PC-9 (cell line): ENCODE results near the gene BCAR3. TPM values are rescaled to one million over a fixed set of nuclear protein-coding genes. Genes with fewer than 3 reads are reported as not detected.
A peak's percentile ranks its signal among the peaks of the same experiment; 100 is the strongest.

Source experiments
- BruUV-seq: library from RNA; stranded (reverse); fragments of 400-500 nt; replicated peaks from 2 replicates; lab custom pipeline; 2021; lab: Mats Ljungman, UMichigan
- CTCF ChIA-PET: fragments of 300-600 bp; sonication (Branson Sonifier 250); formaldehyde crosslinking; loops from one replicate; lab custom pipeline; 2022; ENCODE audit warnings: antibody characterized with exemption; lab: Charles Lee
- POLR2A ChIA-PET: fragments of 300-600 bp; sonication (Branson Sonifier 250); formaldehyde crosslinking; loops from one replicate; lab custom pipeline; 2022; ENCODE audit warnings: antibody characterized with exemption; ENCODE audit not compliant: unreplicated experiment; lab: Charles Lee
- DNase-seq, 2 experiments: peaks; one replicate each; pipeline versions ENCODE4 v3.0.0 to v3.0.0-alpha.2; 2015 to 2022; ENCODE audit warnings: mixed read lengths in 1 of 2
- H2AFZ ChIP-seq: fragments of 200-600 bp; sonication (generic); 2 replicates; pipeline ENCODE4 v1.8.1; 2017; ENCODE audit warnings: antibody characterized with exemption
- H3F3A ChIP-seq: fragments of 200-600 bp; sonication (generic); 2 replicates; pipeline ENCODE4 v1.8.1; 2017; ENCODE audit warnings: antibody characterized with exemption, mild to moderate bottlenecking, low read depth; ENCODE audit not compliant: insufficient read depth
- H3K27ac ChIP-seq: fragments of 200-600 bp; sonication (generic); 2 replicates; pipeline ENCODE4 v1.6.1; 2016; ENCODE audit warnings: mixed run types
- H3K27me3 ChIP-seq: fragments of 200-600 bp; sonication (generic); 2 replicates; pipeline ENCODE4 v1.6.1; 2016; ENCODE audit warnings: low read depth, mixed run types; ENCODE audit not compliant: insufficient read depth
- H3K36me3 ChIP-seq: fragments of 200-600 bp; sonication (generic); 2 replicates; pipeline ENCODE4 v1.6.1; 2016; ENCODE audit warnings: low read depth, mixed run types
- H3K4me1 ChIP-seq: fragments of 200-600 bp; sonication (generic); replicated peaks from 2 replicates; pipeline ENCODE4 v1.6.1; 2016; ENCODE audit warnings: mixed run types; ENCODE audit not compliant: insufficient read depth
- H3K4me2 ChIP-seq: fragments of 200-600 bp; sonication (generic); 2 replicates; pipeline ENCODE4 v1.6.1; 2017; ENCODE audit warnings: mixed run types
- H3K4me3 ChIP-seq: fragments of 200-600 bp; sonication (generic); 2 replicates; pipeline ENCODE4 v1.6.1; 2016; ENCODE audit warnings: mixed run types
- H3K79me2 ChIP-seq: fragments of 200-600 bp; sonication (generic); 2 replicates; pipeline ENCODE4 v1.6.1; 2017; ENCODE audit warnings: low read depth, mixed run types
- H3K9me2 ChIP-seq: fragments of 200-600 bp; sonication (generic); 2 replicates; pipeline ENCODE4 v1.8.1; 2017; ENCODE audit warnings: mild to moderate bottlenecking; ENCODE audit not compliant: insufficient read depth
- H3K9me3 ChIP-seq: fragments of 200-600 bp; sonication (generic); 2 replicates; pipeline ENCODE4 v1.8.1; 2016; ENCODE audit warnings: low read depth; ENCODE audit not compliant: insufficient read depth
- H4K20me1 ChIP-seq: fragments of 200-600 bp; sonication (generic); 2 replicates; pipeline ENCODE4 v1.8.1; 2017; ENCODE audit not compliant: insufficient read depth
- CTCF ChIP-seq: fragments of 200-600 bp; sonication (generic); conservative IDR thresholded peaks from 2 replicates; pipeline ENCODE4 v1.6.1; 2017; ENCODE audit warnings: mixed run types, antibody characterized with exemption, mild to moderate bottlenecking, moderate library complexity
- EZH2 ChIP-seq: fragments of 200-600 bp; sonication (generic); IDR thresholded peaks from 2 replicates; pipeline ENCODE4 v1.8.0; 2017; ENCODE audit warnings: antibody characterized with exemption, low read depth
- intact Hi-C: fragments of 100-400 bp; cut with micrococcal nuclease; formaldehyde crosslinking; loops from one replicate; pipeline ENCODE4 v1.10.0; 2022; ENCODE audit not compliant: unreplicated experiment
- total RNA-seq: library from RNA; stranded (reverse); gene quantifications from 2 replicates; pipeline ENCODE4 v1.2.3, GENCODE V29; 2021

BCAR3 gene
- total RNA-seq, 1 experiment from 2014 or later, result 70.0 TPM

DNA sequence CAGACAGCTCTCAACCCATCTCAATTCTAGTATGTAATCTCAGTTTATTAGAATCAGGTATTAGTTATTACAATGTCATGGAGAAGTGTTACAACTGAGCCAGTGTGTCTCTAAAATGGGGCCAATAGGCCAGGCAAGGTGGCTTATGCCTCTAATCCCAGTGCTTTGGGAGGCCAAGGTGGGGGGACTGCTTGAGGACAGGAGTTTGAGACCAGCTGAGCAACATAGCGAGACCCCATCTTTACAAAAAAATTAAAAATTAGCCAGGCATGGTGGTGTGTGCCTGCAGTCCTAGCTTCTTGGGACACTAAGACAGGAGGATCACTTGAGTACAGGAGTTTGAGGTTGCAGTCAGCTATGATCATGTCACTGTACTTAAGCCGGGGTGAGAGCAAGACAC, 104.9 kb downstream of the BCAR3 start:
- BruUV-seq, result no TSS peak
- POLR2A ChIA-PET, result no interaction called here

GRCh38 chr1:93576346-93576745, 105.3 kb downstream of the BCAR3 start:
- ChIA-PET POLR2A (no interaction called here), CTCF (interaction anchor here (0.6 kb wide), 1 partner anchor 55 kb away, joined by 18 read pairs; no protein-coding TSS in a partner anchor)
- Histone ChIP-seq H4K20me1 (peaks cover 80% of the 10 kb centered on the region), H3K9me3 (no peaks in the 10 kb centered on the region), H3K4me1 (peaks cover 33% of the 10 kb centered on the region), H2AFZ (no peak overlapping the region), H3K27me3 (no peaks in the 10 kb centered on the region), H3F3A (peaks cover 96% of the 10 kb centered on the region), H3K4me2 (no peak overlapping the region), H3K27ac (no peak overlapping the region), H3K9me2 (no peaks in the 10 kb centered on the region), H3K4me3 (no peak overlapping the region), H3K79me2 (peaks cover 89% of the 10 kb centered on the region), H3K36me3 (peaks cover 79% of the 10 kb centered on the region)
- no TSS peak for BruUV-seq
- no peak for DNase-seq
- TF ChIP-seq CTCF (no peak), EZH2 (no peak)
- intact Hi-C loops, result loop anchor here (5.0 kb wide), 1 partner anchor 251 kb away; no protein-coding TSS in a partner anchor

More for the DNA sequence above, 104.9 kb downstream of the BCAR3 start:
- H3F3A ChIP-seq, result peaks cover 96% of the 10 kb centered on the region
- peaks cover 37% of the 10 kb centered on the region for H3K4me1 ChIP-seq
- TF ChIP-seq CTCF, result no peak
- intact Hi-C loops, result loop anchor here (5.0 kb wide), 1 partner anchor 251 kb away; no protein-coding TSS in a partner anchor
- no peak overlapping the region for H2AFZ ChIP-seq
- no peaks in the 10 kb centered on the region for H3K9me2 ChIP-seq
- CTCF ChIA-PET, result interaction anchor here (0.6 kb wide), 1 partner anchor 54 kb away, joined by 18 read pairs; no protein-coding TSS in a partner anchor
- no peak overlapping the region for H3K4me3 ChIP-seq
- H3K4me2 ChIP-seq, result no peak overlapping the region
- H3K9me3 ChIP-seq, result no peaks in the 10 kb centered on the region
- DNase-seq, result no peak
- peaks cover 79% of the 10 kb centered on the region for H3K36me3 ChIP-seq
- H3K27me3 ChIP-seq, result no peaks in the 10 kb centered on the region
- peaks cover 78% of the 10 kb centered on the region for H4K20me1 ChIP-seq
- no peak overlapping the region for H3K27ac ChIP-seq
- H3K79me2 ChIP-seq, result peaks cover 89% of the 10 kb centered on the region

GRCh38 chr1:93575621-93576284, 105.9 kb downstream of the BCAR3 start:
- H3K36me3 ChIP-seq, result peaks cover 79% of the 10 kb centered on the region
- no peaks in the 10 kb centered on the region for H3K27me3 ChIP-seq
- H3K9me2 ChIP-seq, result no peaks in the 10 kb centered on the region
- no peak overlapping the region for H2AFZ ChIP-seq
- H3K4me3 ChIP-seq, result no peak overlapping the region
- H4K20me1 ChIP-seq, result peaks cover 80% of the 10 kb centered on the region
- CTCF ChIA-PET, result no interaction called here
- H3K79me2 ChIP-seq, result peaks cover 89% of the 10 kb centered on the region
- intact Hi-C loops, result loop anchor here (5.0 kb wide), 1 partner anchor 252 kb away; no protein-coding TSS in a partner anchor
- no TSS peak for BruUV-seq
- DNase-seq, result no peak
- TF ChIP-seq EZH2 (no peak), CTCF (no peak)
- H3K4me2 ChIP-seq, result no peak overlapping the region
- no peaks in the 10 kb centered on the region for H3K9me3 ChIP-seq
- peaks cover 27% of the 10 kb centered on the region for H3K4me1 ChIP-seq
- H3F3A ChIP-seq, result peaks cover 96% of the 10 kb centered on the region
- POLR2A ChIA-PET, result no interaction called here
- H3K27ac ChIP-seq, result 0 out of 2 replicates have a peak overlapping the region, but pooled peaks have one; percentile 4
